GM10266 (cell line): Measurements from ENCODE around the gene CDK18.

ENCODE experiments used
- DNase-seq: peaks from one replicate; pipeline ENCODE4 v3.0.0; 2012; ENCODE audit errors: extremely low spot score
- TF ChIP-seq, protein P1 (sequence below): IDR thresholded peaks from 2 replicates; pipeline ENCODE4 v1.5.1; 2012; ENCODE audit warnings: mild to moderate bottlenecking, low read depth; ENCODE audit not compliant: control insufficient read depth, insufficient read depth; ENCODE audit errors: missing control alignments

CDK18 gene

GRCh38 chr1:205581321-205581980 lies 77.0 kb downstream of the CDK18 start:
- TF ChIP-seq, protein P1, sequence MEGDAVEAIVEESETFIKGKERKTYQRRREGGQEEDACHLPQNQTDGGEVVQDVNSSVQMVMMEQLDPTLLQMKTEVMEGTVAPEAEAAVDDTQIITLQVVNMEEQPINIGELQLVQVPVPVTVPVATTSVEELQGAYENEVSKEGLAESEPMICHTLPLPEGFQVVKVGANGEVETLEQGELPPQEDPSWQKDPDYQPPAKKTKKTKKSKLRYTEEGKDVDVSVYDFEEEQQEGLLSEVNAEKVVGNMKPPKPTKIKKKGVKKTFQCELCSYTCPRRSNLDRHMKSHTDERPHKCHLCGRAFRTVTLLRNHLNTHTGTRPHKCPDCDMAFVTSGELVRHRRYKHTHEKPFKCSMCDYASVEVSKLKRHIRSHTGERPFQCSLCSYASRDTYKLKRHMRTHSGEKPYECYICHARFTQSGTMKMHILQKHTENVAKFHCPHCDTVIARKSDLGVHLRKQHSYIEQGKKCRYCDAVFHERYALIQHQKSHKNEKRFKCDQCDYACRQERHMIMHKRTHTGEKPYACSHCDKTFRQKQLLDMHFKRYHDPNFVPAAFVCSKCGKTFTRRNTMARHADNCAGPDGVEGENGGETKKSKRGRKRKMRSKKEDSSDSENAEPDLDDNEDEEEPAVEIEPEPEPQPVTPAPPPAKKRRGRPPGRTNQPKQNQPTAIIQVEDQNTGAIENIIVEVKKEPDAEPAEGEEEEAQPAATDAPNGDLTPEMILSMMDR = no peak
- no peak for DNase-seq

DNA sequence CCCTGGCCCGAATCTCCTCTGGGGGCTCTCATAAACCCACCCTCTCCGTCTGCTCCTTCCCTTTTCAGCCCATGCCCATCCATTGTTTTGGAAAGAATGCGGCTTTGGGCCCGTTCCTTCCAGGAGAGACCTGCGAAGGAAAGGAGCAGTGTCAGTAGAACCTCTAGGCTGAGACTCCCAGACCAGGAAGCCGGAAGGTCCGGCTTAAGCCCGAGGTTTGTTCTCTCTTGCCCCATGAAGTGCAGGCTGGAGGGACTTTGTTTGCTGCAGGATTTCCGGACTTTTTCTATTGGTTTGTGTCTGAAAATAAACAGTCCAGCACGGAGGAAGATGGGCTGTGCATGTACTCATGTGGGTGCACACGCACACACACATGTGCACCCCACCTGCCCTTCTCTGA lies 77.6 kb downstream of the CDK18 start:
- no peak for DNase-seq
- TF ChIP-seq, protein P1 = no peak
